Measurements from ENCODE around the gene DOCK7.

DOCK7 gene

GRCh38 chr1:62599044-62599443 lies 89.1 kb downstream of the DOCK7 start:
- no peak overlapping the region for H3K27ac ChIP-seq
- TF ChIP-seq, protein P1, sequence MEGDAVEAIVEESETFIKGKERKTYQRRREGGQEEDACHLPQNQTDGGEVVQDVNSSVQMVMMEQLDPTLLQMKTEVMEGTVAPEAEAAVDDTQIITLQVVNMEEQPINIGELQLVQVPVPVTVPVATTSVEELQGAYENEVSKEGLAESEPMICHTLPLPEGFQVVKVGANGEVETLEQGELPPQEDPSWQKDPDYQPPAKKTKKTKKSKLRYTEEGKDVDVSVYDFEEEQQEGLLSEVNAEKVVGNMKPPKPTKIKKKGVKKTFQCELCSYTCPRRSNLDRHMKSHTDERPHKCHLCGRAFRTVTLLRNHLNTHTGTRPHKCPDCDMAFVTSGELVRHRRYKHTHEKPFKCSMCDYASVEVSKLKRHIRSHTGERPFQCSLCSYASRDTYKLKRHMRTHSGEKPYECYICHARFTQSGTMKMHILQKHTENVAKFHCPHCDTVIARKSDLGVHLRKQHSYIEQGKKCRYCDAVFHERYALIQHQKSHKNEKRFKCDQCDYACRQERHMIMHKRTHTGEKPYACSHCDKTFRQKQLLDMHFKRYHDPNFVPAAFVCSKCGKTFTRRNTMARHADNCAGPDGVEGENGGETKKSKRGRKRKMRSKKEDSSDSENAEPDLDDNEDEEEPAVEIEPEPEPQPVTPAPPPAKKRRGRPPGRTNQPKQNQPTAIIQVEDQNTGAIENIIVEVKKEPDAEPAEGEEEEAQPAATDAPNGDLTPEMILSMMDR (conservative IDR thresholded peaks at IDR 0.05): no peak
- no peak for TF ChIP-seq ZFX (IDR thresholded peaks at IDR 0.05)

DNA sequence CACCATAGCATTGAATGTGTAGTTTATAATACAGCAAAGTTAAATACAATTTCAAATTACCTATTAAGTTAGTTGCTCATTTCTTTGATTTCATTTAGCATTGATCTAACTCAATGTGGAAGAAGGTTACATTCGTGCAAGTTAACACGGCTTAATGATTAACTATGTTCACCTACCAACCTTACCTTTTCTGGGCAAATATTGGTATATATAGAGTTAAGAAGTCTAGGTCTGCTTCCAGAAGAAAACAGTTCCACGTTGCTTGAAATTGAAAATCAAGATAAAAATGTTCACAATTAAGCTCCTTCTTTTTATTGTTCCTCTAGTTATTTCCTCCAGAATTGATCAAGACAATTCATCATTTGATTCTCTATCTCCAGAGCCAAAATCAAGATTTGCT lies 90.9 kb downstream of the DOCK7 start, which contains the start of gene ANGPTL3:
Gene ANGPTL3 (plus strand): TSS at position 240 of the 400 bp plus-strand sequence. CDS start 47 bp downstream, at position 287.
- TF ChIP-seq ZFX (IDR thresholded peaks at IDR 0.05): no peak
- TF ChIP-seq, protein P1 (conservative IDR thresholded peaks at IDR 0.05): no peak
- H3K27ac ChIP-seq: no peak within 1 kb of the TSS

GRCh38 chr1:62595647-62596046 lies 92.5 kb downstream of the DOCK7 start:
- H3K27ac ChIP-seq: no peak overlapping the region
- TF ChIP-seq, protein P1 (conservative IDR thresholded peaks at IDR 0.05): no peak
- no peak for TF ChIP-seq ZFX (IDR thresholded peaks at IDR 0.05)

GRCh38 chr1:62593825-62594394 lies 94.3 kb downstream of the DOCK7 start:
- H3K27ac ChIP-seq: no peak overlapping the region
- TF ChIP-seq, protein P1 (conservative IDR thresholded peaks at IDR 0.05): no peak
- no peak for TF ChIP-seq ZFX (IDR thresholded peaks at IDR 0.05)

DNA sequence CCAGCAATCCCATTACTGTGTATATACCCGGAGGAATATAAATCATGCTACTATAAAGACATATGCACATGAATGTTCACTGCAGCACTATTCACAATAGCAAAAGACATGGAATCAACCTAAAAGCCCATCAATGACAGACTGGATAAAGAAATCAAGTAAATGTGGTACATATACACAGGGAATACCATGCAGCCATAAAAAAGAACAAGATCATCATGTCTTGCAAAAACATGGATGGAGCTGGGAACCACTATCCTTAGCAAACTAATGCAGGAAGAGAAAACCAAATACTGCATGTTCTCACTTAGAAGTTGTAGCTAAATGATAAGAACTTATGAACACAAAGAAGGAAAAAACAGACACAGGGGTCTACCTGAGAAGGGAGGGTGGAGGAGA lies 97.2 kb downstream of the DOCK7 start:
- no peak overlapping the region for H3K27ac ChIP-seq
- no peak for TF ChIP-seq ZFX (IDR thresholded peaks at IDR 0.05)
- TF ChIP-seq, protein P1 (conservative IDR thresholded peaks at IDR 0.05): no peak

GRCh38 chr1:62590255-62590969 lies 97.8 kb downstream of the DOCK7 start:
- no peak overlapping the region for H3K27ac ChIP-seq
- TF ChIP-seq, protein P1 (conservative IDR thresholded peaks at IDR 0.05): no peak
- no peak for TF ChIP-seq ZFX (IDR thresholded peaks at IDR 0.05)

DNA sequence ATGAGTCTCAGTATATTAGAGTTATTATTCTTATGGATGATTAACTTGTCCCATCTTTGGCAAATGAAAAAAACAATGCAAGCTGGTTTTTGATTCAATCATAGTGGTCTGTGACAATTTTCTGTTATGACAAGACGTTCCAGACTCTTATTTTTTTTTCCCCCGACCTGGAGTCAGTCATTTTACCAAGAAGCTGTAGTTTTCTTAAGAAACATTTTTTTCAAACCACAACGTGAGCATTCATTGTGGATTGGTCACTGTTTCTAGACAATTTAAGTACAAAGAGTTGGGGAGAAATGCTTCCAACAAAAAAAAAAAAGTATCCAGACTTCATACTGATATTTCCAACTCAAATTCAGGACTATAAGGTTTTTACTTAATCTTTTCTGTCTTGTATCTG lies 98.9 kb downstream of the DOCK7 start:
- no peak for TF ChIP-seq ZFX (IDR thresholded peaks at IDR 0.05)
- TF ChIP-seq, protein P1 (conservative IDR thresholded peaks at IDR 0.05): no peak
- no peak overlapping the region for H3K27ac ChIP-seq
